ENCODE measurements around the gene PRKAR1B. TPM values are rescaled to one million over a fixed set of nuclear protein-coding genes. Genes with fewer than 3 reads are reported as not detected.

The PRKAR1B gene
- total RNA-seq, 2 experiments from 2014 or later = 22.5 to 41.6 TPM

DNA sequence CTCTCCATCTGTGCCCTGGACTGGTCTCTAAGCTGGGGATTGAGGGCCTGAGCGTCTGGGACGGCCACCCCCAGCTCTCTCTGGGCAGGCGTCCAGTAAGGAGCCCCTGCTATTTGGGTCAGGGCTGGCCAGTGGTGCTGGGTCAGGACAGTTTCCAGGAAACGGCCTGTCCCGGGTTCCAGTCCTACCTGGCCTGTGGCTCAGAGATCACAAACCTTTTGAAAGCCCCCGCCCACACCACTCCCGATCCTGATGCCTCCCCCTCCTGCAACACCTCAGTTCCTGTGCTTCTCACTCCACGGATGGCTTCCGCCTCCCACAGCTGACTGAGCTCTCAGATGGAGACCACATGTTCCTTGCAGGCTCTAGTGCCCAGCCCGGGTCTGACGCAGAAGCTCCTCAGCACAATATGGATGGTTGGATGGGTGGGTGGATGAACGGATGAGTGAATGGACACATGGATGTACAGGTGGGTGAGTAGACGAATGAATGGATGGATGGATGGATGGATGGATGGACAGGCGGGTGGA, 115.7 kb downstream of the PRKAR1B start:
- BruUV-seq (replicated peaks) = no TSS peak
- Histone ChIP-seq H3K4me2 (ENCODE audit: low read length) (no peak overlapping the region), H3K4me1 (ENCODE audit: insufficient read depth, low read length, poor library complexity, severe bottlenecking) (no peaks in the 10 kb centered on the region), H2AFZ (ENCODE audit: low read length) (no peak overlapping the region), H3K9me2 (ENCODE audit: insufficient read depth, low read length) (no peaks in the 10 kb centered on the region), H3K4me3 (ENCODE audit: low read depth, low read length, poor library complexity, severe bottlenecking) (no peak overlapping the region), H3K9me3 (ENCODE audit: low read length) (no peaks in the 10 kb centered on the region), H3K79me2 (ENCODE audit: insufficient read depth, low read depth, low read length) (no peaks in the 10 kb centered on the region), H3K36me3 (ENCODE audit: insufficient read depth, low read length) (no peaks in the 10 kb centered on the region), H4K20me1 (ENCODE audit: insufficient read depth, low read length) (no peaks in the 10 kb centered on the region), H3K27ac (ENCODE audit: low read depth, low read length, poor library complexity, severe bottlenecking) (no peak overlapping the region)
- no peak for DNase-seq (ENCODE audit: low spot score)
- CTCF ChIA-PET (ENCODE audit: unreplicated experiment) = no interaction called here
- intact Hi-C loops (cut with micrococcal nuclease; ENCODE audit: unreplicated experiment) = no loop called here
- POLR2A ChIA-PET = no interaction called here
- no peak for TF ChIP-seq EZH2phosphoT487 (IDR thresholded peaks at IDR 0.05; ENCODE audit: borderline replicate concordance, low read depth, low read length)
- TF ChIP-seq, protein P1, sequence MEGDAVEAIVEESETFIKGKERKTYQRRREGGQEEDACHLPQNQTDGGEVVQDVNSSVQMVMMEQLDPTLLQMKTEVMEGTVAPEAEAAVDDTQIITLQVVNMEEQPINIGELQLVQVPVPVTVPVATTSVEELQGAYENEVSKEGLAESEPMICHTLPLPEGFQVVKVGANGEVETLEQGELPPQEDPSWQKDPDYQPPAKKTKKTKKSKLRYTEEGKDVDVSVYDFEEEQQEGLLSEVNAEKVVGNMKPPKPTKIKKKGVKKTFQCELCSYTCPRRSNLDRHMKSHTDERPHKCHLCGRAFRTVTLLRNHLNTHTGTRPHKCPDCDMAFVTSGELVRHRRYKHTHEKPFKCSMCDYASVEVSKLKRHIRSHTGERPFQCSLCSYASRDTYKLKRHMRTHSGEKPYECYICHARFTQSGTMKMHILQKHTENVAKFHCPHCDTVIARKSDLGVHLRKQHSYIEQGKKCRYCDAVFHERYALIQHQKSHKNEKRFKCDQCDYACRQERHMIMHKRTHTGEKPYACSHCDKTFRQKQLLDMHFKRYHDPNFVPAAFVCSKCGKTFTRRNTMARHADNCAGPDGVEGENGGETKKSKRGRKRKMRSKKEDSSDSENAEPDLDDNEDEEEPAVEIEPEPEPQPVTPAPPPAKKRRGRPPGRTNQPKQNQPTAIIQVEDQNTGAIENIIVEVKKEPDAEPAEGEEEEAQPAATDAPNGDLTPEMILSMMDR (conservative IDR thresholded peaks at IDR 0.05; ENCODE audit: low read length) = no peak

DNA sequence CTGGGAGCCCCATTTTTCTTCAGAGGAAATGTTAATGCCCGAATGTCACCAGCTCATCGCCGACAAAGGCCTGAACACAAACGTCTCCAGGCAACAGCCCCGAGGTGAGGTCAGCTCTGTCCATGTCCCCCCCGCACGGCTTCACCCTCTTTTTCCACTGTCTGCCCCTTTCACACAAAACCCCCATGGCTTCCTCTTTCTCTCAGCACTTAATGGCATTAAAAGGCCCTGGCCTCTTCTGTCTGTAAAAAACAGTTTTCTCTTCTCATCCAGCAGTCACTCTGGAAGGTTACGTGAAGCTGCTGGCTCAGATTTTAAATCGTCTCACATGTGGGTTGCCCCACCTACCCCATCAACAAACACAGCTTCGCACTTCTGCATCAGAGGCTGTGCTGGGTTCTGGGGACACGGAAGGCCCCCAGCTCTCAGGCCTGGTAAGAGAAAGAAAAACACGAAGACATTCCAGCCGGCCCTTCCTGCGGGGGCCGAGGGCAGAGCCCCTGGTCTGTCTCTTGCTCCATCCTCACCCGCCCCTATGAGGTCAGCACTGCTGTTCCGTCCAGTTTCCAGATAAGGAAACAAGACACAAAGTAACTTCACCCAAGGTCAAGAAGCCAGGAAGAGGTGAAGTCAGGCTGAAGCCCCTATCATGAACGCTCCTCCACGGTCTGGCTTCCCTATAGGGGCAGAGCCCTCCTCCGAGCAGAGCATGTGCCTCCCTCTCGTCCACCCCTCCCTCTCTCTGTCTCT, 116.4 kb downstream of the PRKAR1B start:
- intact Hi-C loops (cut with micrococcal nuclease; ENCODE audit: unreplicated experiment) = no loop called here
- CTCF ChIA-PET (ENCODE audit: unreplicated experiment) = no interaction called here
- no peak overlapping the region for H3K27ac ChIP-seq (ENCODE audit: low read depth, low read length, poor library complexity, severe bottlenecking)
- H3K4me2 ChIP-seq (ENCODE audit: low read length) = no peak overlapping the region
- no peaks in the 10 kb centered on the region for H3K4me1 ChIP-seq (ENCODE audit: insufficient read depth, low read length, poor library complexity, severe bottlenecking)
- no peaks in the 10 kb centered on the region for H3K79me2 ChIP-seq (ENCODE audit: insufficient read depth, low read depth, low read length)
- BruUV-seq (replicated peaks) = no TSS peak
- TF ChIP-seq, protein P1 (conservative IDR thresholded peaks at IDR 0.05; ENCODE audit: low read length) = no peak
- TF ChIP-seq EZH2phosphoT487 (IDR thresholded peaks at IDR 0.05; ENCODE audit: borderline replicate concordance, low read depth, low read length) = no peak
- no peaks in the 10 kb centered on the region for H3K36me3 ChIP-seq (ENCODE audit: insufficient read depth, low read length)
- no peak for DNase-seq (ENCODE audit: low spot score)
- POLR2A ChIA-PET = no interaction called here
- no peak overlapping the region for H3K4me3 ChIP-seq (ENCODE audit: low read depth, low read length, poor library complexity, severe bottlenecking)
- no peak overlapping the region for H2AFZ ChIP-seq (ENCODE audit: low read length)
- no peaks in the 10 kb centered on the region for H3K9me3 ChIP-seq (ENCODE audit: low read length)
- H4K20me1 ChIP-seq (ENCODE audit: insufficient read depth, low read length) = no peaks in the 10 kb centered on the region
- no peaks in the 10 kb centered on the region for H3K9me2 ChIP-seq (ENCODE audit: insufficient read depth, low read length)

DNA sequence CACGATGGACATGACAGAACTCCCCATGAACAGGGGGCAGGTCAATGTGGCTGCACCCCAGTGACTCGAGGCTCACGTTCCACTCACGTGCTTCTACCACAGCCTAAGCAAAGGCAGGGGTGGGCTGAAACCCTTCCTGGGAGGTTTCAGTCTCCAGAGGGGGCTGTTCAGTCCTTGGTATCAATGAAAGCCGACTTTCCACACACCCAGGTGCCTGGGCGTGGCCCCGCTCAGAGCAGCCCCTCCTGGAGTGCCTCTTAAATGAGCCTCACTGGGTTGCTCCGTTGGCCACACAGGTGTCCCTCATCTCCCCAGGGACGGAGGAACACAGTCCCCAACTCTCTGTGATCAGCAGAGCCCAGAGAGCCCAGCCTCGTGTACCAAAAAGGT, 116.9 kb downstream of the PRKAR1B start:
- no peaks in the 10 kb centered on the region for H3K4me1 ChIP-seq (ENCODE audit: insufficient read depth, low read length, poor library complexity, severe bottlenecking)
- intact Hi-C loops (cut with micrococcal nuclease; ENCODE audit: unreplicated experiment) = no loop called here
- H4K20me1 ChIP-seq (ENCODE audit: insufficient read depth, low read length) = no peaks in the 10 kb centered on the region
- TF ChIP-seq, protein P1 (conservative IDR thresholded peaks at IDR 0.05; ENCODE audit: low read length) = no peak
- TF ChIP-seq EZH2phosphoT487 (IDR thresholded peaks at IDR 0.05; ENCODE audit: borderline replicate concordance, low read depth, low read length) = no peak
- no peak overlapping the region for H3K4me3 ChIP-seq (ENCODE audit: low read depth, low read length, poor library complexity, severe bottlenecking)
- H3K27ac ChIP-seq (ENCODE audit: low read depth, low read length, poor library complexity, severe bottlenecking) = no peak overlapping the region
- H2AFZ ChIP-seq (ENCODE audit: low read length) = no peak overlapping the region
- no peaks in the 10 kb centered on the region for H3K9me3 ChIP-seq (ENCODE audit: low read length)
- H3K36me3 ChIP-seq (ENCODE audit: insufficient read depth, low read length) = no peaks in the 10 kb centered on the region
- ChIA-PET POLR2A (no interaction called here), CTCF (ENCODE audit: unreplicated experiment) (no interaction called here)
- no TSS peak for BruUV-seq (replicated peaks)
- no peak overlapping the region for H3K4me2 ChIP-seq (ENCODE audit: low read length)
- H3K9me2 ChIP-seq (ENCODE audit: insufficient read depth, low read length) = no peaks in the 10 kb centered on the region
- DNase-seq (ENCODE audit: low spot score) = peak; percentile 18
- no peaks in the 10 kb centered on the region for H3K79me2 ChIP-seq (ENCODE audit: insufficient read depth, low read depth, low read length)
